ENCODE measurements around the gene SLFNL1. TPM values are rescaled to one million over a fixed set of nuclear protein-coding genes. Genes with fewer than 3 reads are reported as not detected.

The SLFNL1 gene
- total RNA-seq, 2 donors from 2014 or later, result 0.35 to 0.53 TPM

DNA sequence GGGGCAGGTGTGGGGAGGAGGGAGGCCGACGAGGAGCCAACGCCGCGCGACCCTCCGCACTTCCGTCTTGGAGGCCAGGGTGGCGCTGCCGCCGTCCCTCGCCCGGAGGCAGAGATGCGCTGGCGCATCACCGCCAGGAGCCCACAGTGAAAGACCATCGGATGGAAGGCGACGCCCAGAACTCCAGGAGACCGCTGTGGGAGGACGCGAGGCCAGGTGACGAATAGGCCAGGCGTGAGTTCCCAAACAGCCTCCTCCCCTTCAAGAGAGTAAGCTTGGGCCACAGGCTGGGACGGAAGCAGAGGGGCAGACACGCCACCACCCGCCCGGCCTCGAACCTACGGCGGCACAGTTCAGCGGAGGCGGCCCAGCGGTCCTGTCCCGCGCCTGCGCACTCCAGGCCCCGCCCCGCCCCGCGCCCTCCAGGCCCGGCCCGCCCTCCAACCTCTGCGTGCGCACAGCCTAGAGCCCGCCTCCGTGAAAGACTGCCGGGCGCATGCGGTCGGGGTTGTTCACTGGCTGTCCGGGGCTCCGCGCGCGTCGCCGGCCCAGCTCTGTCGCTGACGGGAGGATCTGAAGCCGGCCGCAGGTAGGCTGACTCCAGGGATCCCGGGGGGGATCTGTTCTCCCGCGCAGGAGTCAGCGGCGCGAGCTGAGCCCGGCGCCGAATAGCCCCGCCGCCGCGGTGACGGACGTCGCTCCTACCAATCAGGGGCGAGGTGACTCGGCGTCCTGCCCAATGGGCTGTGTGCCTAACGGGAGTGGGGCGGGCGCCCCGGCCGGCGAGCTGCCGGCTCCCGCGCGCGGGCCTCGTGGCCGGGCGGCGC lies 42.1 kb downstream of the SLFNL1 start, which contains the start of gene CTPS1:
Gene CTPS1 (plus strand): TSS at position 456 of the 827 bp plus-strand sequence. CDS start 3,595 bp downstream, outside the sequence.
- ATAC-seq (replicated peaks in 1 of 2), result peak; percentile 86 to 87
- Mint-ChIP-seq H3K27me3 (ENCODE audit: low read depth) (no peaks in the 10 kb centered on the region), H3K9me3 (no peaks in the 10 kb centered on the region), H3K27ac (peak within 1 kb of the TSS; percentile 78), H3K4me3 (peak within 1 kb of the TSS; percentile 87 to 88), H3K36me3 (ENCODE audit: insufficient read depth in 2 of 2) (peaks cover 11 to 15% of the 10 kb centered on the region in 2 donors), H3K4me1 (ENCODE audit: low read depth) (peaks cover 47% of the 10 kb centered on the region)
- peak; percentile 96 to 97 for DNase-seq

DNA sequence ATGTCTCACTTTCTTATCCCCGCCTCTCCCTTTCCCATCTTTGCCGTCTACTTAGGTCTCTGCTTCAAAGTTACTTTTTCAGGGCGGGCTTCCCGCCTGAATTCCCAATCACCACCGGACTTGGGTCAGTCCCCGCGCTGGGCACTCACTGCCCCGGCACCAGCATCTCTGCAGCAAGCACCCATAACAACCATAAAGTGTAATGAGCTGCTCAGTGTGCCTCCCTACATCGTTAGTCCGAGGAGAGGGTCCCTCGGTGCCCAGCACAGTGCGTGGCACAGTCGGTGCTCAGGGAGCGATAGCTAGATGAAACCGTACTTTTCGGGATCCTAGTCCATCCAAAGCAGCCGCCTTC lies 42.7 kb downstream of the SLFNL1 start:
- peaks cover 8 to 10% of the 10 kb centered on the region in 2 donors for H3K36me3 Mint-ChIP-seq (ENCODE audit: insufficient read depth in 2 of 2)
- no peaks in the 10 kb centered on the region for H3K27me3 Mint-ChIP-seq (ENCODE audit: low read depth)

DNA sequence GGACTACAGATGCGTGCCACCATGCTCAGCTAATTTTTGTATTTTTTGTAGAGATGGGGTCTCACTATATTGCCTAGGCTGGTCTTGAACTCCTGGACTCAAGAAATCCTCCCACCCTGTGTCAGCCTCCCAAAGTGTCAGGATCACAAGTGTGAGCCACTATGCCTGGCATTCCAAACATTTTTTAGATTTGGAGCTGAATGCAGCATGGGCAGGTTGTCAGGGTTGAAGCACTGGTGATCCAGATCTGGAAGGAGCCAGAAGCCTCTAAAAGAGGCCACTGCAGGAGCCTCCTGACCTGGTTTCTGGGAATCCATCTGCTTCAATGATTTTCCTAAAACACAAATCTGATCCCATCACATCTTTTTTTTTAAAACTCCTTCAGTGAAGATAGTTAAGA lies 43.8 kb downstream of the SLFNL1 start:
- no peaks in the 10 kb centered on the region for H3K9me3 Mint-ChIP-seq
- H3K36me3 Mint-ChIP-seq (ENCODE audit: insufficient read depth in 2 of 2), result peaks cover 2 to 7% of the 10 kb centered on the region in 2 donors
- no peak overlapping the region for H3K27ac Mint-ChIP-seq
- H3K4me1 Mint-ChIP-seq (ENCODE audit: low read depth), result peaks cover 39% of the 10 kb centered on the region
- DNase-seq (no peak), ATAC-seq (replicated peaks in 1 of 2) (no peak)
- H3K4me3 Mint-ChIP-seq, result no peak overlapping the region
- H3K27me3 Mint-ChIP-seq (ENCODE audit: low read depth), result no peaks in the 10 kb centered on the region

More for the DNA sequence above, 42.7 kb downstream of the SLFNL1 start:
- Mint-ChIP-seq H3K9me3 (no peaks in the 10 kb centered on the region), H3K27ac (no peak overlapping the region), H3K4me3 (peak overlapping the region; percentile 83 to 84), H3K4me1 (ENCODE audit: low read depth) (peaks cover 47% of the 10 kb centered on the region)
- no peak for ATAC-seq (replicated peaks in 1 of 2)
- no peak for DNase-seq

DNA sequence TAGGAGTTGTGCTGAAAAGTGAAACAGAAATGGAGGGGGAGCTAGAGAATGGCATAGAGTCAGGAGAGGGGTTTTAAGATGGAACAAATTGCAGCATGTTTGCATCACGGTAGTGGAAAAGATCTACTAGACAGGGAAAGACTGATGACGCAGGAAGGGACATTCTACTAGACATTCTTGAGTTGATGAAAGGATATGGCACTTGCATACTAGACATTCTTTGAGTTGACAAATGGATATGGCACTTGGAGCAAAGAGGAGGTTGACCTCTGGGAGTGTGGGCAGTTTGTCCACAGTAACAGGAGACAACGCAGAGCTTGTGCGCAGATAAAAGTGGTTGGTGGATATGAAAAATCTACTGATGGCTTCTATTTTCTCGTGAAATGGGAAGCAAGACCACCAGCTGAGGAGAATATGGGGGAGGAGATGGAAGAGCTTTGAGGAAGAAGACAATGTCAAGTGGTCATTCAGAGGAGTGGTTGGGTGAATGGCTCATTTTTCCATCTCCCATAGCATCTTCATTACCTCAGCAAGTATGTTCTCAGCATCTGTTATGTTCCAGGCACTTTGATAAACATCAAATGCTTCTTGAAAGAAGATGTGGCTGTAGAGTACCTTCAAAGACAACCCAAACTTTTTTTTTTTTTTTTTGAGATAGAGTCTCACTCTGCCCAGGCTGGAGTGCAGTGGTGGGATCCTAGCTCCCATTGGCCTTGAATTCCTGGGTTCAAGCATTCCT lies 44.4 kb downstream of the SLFNL1 start:
- H3K36me3 Mint-ChIP-seq (ENCODE audit: insufficient read depth in 2 of 2), result peaks cover 1 to 7% of the 10 kb centered on the region in 2 donors
- H3K27ac Mint-ChIP-seq, result no peak overlapping the region
- H3K4me1 Mint-ChIP-seq (ENCODE audit: low read depth), result peaks cover 33% of the 10 kb centered on the region
- H3K9me3 Mint-ChIP-seq, result no peaks in the 10 kb centered on the region
- no peak overlapping the region for H3K4me3 Mint-ChIP-seq
- no peaks in the 10 kb centered on the region for H3K27me3 Mint-ChIP-seq (ENCODE audit: low read depth)
- ATAC-seq (replicated peaks in 1 of 2) (no peak), DNase-seq (no peak)

DNA sequence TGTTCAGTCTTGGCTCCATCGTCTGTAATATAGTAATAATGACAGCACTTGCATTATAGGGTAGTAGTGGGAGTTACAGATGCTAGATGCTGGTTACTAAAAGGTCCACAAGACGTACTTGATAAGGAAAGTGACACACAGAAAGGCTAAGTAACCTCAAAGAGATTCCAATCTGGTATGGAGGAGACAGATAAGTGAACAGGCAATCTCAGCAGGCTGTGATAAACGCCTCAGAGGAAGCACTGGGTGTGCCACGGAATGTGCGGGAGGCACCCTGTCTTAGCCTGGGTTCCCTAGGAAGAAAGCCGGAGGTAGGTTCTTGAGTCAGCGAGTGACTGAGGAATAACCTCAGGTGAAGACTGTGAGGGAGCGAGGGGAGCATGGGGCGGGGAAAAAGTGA lies 46.6 kb downstream of the SLFNL1 start:
- Mint-ChIP-seq H3K36me3 (ENCODE audit: insufficient read depth in 2 of 2) (no peaks in the 10 kb centered on the region), H3K4me3 (no peak overlapping the region), H3K27ac (no peak overlapping the region), H3K27me3 (ENCODE audit: low read depth) (no peaks in the 10 kb centered on the region), H3K9me3 (no peaks in the 10 kb centered on the region), H3K4me1 (ENCODE audit: low read depth) (peaks cover 14% of the 10 kb centered on the region)
- ATAC-seq (replicated peaks in 1 of 2) (no peak), DNase-seq (no peak)

DNA sequence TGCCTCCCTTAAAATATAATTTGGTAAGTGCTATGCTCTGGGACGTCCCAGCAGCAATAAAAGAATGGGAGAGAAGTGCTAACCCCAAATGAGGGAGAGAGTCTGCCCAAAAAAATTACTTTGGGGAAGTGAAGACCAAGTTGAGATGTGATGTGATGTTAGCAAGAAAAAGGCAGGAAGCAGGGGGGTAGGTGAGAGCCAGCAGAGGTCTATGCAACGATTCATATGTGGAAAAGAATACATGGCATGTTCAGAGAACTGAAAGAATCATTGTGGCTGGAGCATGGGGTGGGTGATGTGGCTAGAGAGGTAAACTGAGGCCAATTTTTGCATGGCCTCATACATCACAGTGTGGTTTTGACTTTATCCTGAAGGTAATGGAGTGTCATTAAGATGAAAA lies 47.6 kb downstream of the SLFNL1 start:
- DNase-seq (no peak), ATAC-seq (replicated peaks in 1 of 2) (no peak)
- Mint-ChIP-seq H3K4me3 (no peak overlapping the region), H3K4me1 (ENCODE audit: low read depth) (peaks cover 12% of the 10 kb centered on the region), H3K36me3 (ENCODE audit: insufficient read depth in 2 of 2) (no peaks in the 10 kb centered on the region), H3K27ac (no peak overlapping the region), H3K9me3 (no peaks in the 10 kb centered on the region), H3K27me3 (ENCODE audit: low read depth) (peaks cover 6% of the 10 kb centered on the region)

DNA sequence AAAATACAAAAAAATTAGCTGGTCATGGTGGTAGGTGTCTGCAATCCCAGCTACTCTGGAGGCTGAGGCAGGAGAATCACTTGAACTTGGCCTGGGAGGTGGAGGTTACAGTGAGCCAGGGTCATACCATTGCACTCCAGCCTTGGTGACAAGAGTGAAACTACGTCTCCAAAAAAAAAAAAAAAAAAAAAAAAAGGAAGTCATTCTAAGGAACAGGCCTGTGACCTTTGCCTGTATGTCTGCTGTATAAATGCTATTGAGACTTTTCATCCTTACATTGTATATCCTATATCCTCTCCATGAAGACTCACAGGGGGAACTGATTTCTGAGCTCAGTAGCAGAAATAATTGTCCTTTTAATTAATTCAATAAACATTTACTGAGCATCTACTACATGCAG lies 49.6 kb downstream of the SLFNL1 start:
- DNase-seq (no peak), ATAC-seq (replicated peaks in 1 of 2) (no peak)
- Mint-ChIP-seq H3K27me3 (ENCODE audit: low read depth) (peaks cover 6% of the 10 kb centered on the region), H3K36me3 (ENCODE audit: insufficient read depth in 2 of 2) (no peaks in the 10 kb centered on the region), H3K27ac (no peak overlapping the region), H3K9me3 (no peaks in the 10 kb centered on the region), H3K4me3 (no peak overlapping the region), H3K4me1 (ENCODE audit: low read depth) (peaks cover 9% of the 10 kb centered on the region)

DNA sequence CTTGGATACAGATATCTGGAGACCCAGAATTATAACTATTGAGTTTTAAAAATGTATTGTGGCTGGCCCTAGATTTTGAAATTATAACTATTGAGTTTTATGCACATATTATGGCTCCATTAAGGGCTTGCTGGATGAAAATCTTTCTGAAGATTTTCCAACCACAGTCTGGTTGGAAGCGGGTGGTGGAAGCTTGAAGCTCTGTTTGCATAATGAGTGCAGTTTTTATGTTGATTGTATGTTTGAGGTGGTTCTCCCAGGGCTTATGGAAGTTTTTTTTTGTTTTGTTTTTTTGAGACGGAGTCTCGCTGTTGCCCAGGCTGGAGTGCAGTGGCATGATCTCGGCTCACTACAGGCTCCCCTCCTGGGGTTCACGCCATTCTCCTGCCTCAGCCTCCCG lies 52.1 kb downstream of the SLFNL1 start:
- H3K27me3 Mint-ChIP-seq (ENCODE audit: low read depth), result peaks cover 6% of the 10 kb centered on the region
- ATAC-seq (replicated peaks in 1 of 2), result no peak
- no peak overlapping the region for H3K4me3 Mint-ChIP-seq
- peaks cover 9% of the 10 kb centered on the region for H3K4me1 Mint-ChIP-seq (ENCODE audit: low read depth)
- no peaks in the 10 kb centered on the region for H3K9me3 Mint-ChIP-seq
- H3K36me3 Mint-ChIP-seq (ENCODE audit: insufficient read depth in 2 of 2), result no peaks in the 10 kb centered on the region
- no peak for DNase-seq
- no peak overlapping the region for H3K27ac Mint-ChIP-seq

DNA sequence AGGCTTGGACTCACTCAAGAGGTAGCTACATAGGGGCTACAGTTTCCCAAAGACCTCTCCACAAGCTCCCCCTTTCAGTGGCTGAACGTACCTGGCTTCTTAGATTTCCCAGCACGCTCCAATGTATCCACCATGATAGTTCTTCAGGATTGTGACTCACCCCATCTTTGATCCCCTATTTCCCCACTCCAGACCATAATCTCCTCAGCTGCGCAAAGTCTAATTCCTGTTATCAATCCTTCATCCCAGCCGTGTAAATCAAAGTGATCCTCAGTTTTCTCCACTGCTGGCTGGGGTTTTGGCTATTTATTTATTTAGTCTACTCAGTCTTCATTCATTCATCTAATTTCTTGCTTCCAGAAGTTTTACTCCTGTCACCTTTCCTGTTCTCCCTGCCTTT lies 55.1 kb downstream of the SLFNL1 start:
- no peak for DNase-seq
- no peaks in the 10 kb centered on the region for H3K9me3 Mint-ChIP-seq
- no peak overlapping the region for H3K4me3 Mint-ChIP-seq
- H3K27me3 Mint-ChIP-seq (ENCODE audit: low read depth), result peaks cover 6% of the 10 kb centered on the region
- no peak for ATAC-seq (replicated peaks in 1 of 2)
- no peak overlapping the region for H3K27ac Mint-ChIP-seq
- no peaks in the 10 kb centered on the region for H3K36me3 Mint-ChIP-seq (ENCODE audit: insufficient read depth in 2 of 2)
- H3K4me1 Mint-ChIP-seq (ENCODE audit: low read depth), result no peaks in the 10 kb centered on the region

Other genes with a start within 250 kb of the SLFNL1 start
- under 1 TPM; 0.58 to 0.60 TPM for gene KCNQ4, start 237.9 kb downstream of the SLFNL1 start, total RNA-seq
- gene CITED4, start 159.4 kb downstream of the SLFNL1 start, total RNA-seq, result 1 to 10 TPM; 1.9 to 2.1 TPM
- gene CTPS1, start 42.0 kb downstream of the SLFNL1 start, total RNA-seq, result 10 to 100 TPM; 47.9 to 49.6 TPM
- gene SCMH1, start 220.6 kb upstream of the SLFNL1 start, total RNA-seq, result 10 to 100 TPM; 28.5 to 28.8 TPM

All from activated T-cell treated with anti-CD3 and anti-CD28 coated beads, Interleukin-2, amount 50 U/mL, for 72 hours (primary cell).